Neural cell (in vitro differentiated cells): ENCODE data around the gene TNK2. TPM values are rescaled to one million over a fixed set of nuclear protein-coding genes. Genes with fewer than 3 reads are reported as not detected.

Experiments
- H2AFZ ChIP-seq: fragments of 200-600, 300-800 bp; sonication (generic), shearing (Covaris generic); 2 replicates; pipeline ENCODE4 v1.6.0; 2014; ENCODE audit warnings: low read depth, mild to moderate bottlenecking, antibody characterized with exemption, low read length, moderate library complexity
- H3F3A ChIP-seq: fragments of 200-600 bp; shearing (Covaris generic); 2 replicates; pipeline ENCODE4 v1.6.1; 2016; ENCODE audit warnings: mild to moderate bottlenecking, moderate library complexity, mixed read lengths, antibody characterized with exemption, low read length; ENCODE audit not compliant: insufficient read depth, poor library complexity, severe bottlenecking
- H3K27ac ChIP-seq: fragments of 200-600, 300-800 bp; sonication (generic), shearing (Covaris generic); 2 replicates; pipeline ENCODE4 v1.5.1; 2014; ENCODE audit warnings: mild to moderate bottlenecking, low read length, moderate library complexity
- H3K27me3 ChIP-seq: fragments of 300-800, 200-600 bp; sonication (generic), shearing (Covaris generic); 2 replicates; pipeline ENCODE4 v1.6.0; 2014; ENCODE audit warnings: mild to moderate bottlenecking, low read depth, low read length, moderate library complexity; ENCODE audit not compliant: insufficient read depth
- H3K36me3 ChIP-seq: fragments of 300-800, 200-600 bp; sonication (generic), shearing (Covaris generic); 2 replicates; pipeline ENCODE4 v1.5.1; 2014; ENCODE audit warnings: mild to moderate bottlenecking, antibody characterized with exemption, low read length, moderate library complexity; ENCODE audit not compliant: insufficient read depth
- H3K4me2 ChIP-seq: fragments of 300-800, 200-600 bp; sonication (generic), shearing (Covaris generic); 2 replicates; pipeline ENCODE4 v1.6.0; 2014; ENCODE audit warnings: mild to moderate bottlenecking, low read length
- H3K4me3 ChIP-seq: fragments of 300-800, 200-600 bp; sonication (generic), shearing (Covaris generic); 2 replicates; pipeline ENCODE4 v1.5.1; 2014; ENCODE audit warnings: mild to moderate bottlenecking, low read length, moderate library complexity
- H3K79me2 ChIP-seq: fragments of 200-600 bp; shearing (Covaris generic); replicated peaks from 2 replicates; pipeline ENCODE4 v1.6.0; 2014; ENCODE audit warnings: mild to moderate bottlenecking, low read length, moderate library complexity; ENCODE audit not compliant: insufficient read depth
- H3K9ac ChIP-seq: fragments of 300-800, 200-600 bp; sonication (generic), shearing (Covaris generic); 2 replicates; pipeline ENCODE4 v1.6.1; 2016; ENCODE audit warnings: mild to moderate bottlenecking, low read length, mixed read lengths
- H3K9me2 ChIP-seq: fragments of 200-600 bp; shearing (Covaris generic); 2 replicates; pipeline ENCODE4 v1.6.1; 2016; ENCODE audit warnings: mild to moderate bottlenecking, low read length, mixed read lengths; ENCODE audit not compliant: insufficient read depth
- H3K9me3 ChIP-seq: fragments of 200-600, 300-800 bp; sonication (generic), shearing (Covaris generic); 2 replicates; pipeline ENCODE4 v1.6.1; 2016; ENCODE audit warnings: mild to moderate bottlenecking, mixed run types, low read length, moderate library complexity, mixed read lengths
- H4K20me1 ChIP-seq: fragments of 200-600 bp; shearing (Covaris generic); 2 replicates; pipeline ENCODE4 v1.6.1; 2016; ENCODE audit warnings: mild to moderate bottlenecking, mixed run types; ENCODE audit not compliant: insufficient read depth
- CTCF ChIP-seq: fragments of 450-650 bp; IDR thresholded peaks from 2 replicates; pipeline ENCODE4 v1.5.1; 2014; ENCODE audit warnings: antibody characterized with exemption, mild to moderate bottlenecking, moderate library complexity; ENCODE audit not compliant: poor library complexity, severe bottlenecking
- EP300 ChIP-seq: fragments of 450-650 bp; conservative IDR thresholded peaks from 2 replicates; pipeline ENCODE4 v1.6.1; 2014; ENCODE audit warnings: antibody characterized with exemption, mild to moderate bottlenecking, moderate library complexity; ENCODE audit not compliant: poor library complexity, severe bottlenecking
- EZH2 ChIP-seq: fragments of 200-600, 300-800 bp; shearing (Covaris generic), sonication (generic); IDR thresholded peaks from 2 replicates; pipeline ENCODE4 v1.6.1; 2014; ENCODE audit warnings: antibody characterized with exemption, low read length, borderline replicate concordance, mild to moderate bottlenecking; ENCODE audit not compliant: insufficient read depth, poor library complexity, severe bottlenecking
- MXI1 ChIP-seq: fragments of 450-650 bp; conservative IDR thresholded peaks from 2 replicates; pipeline ENCODE4 v1.6.1; 2014; ENCODE audit warnings: antibody characterized with exemption, mild to moderate bottlenecking; ENCODE audit not compliant: poor library complexity, severe bottlenecking
- POLR2AphosphoS5 ChIP-seq: IDR thresholded peaks from 2 replicates; pipeline ENCODE4 v1.6.1; 2012
- RAD21 ChIP-seq: fragments of 450-650 bp; conservative IDR thresholded peaks from 2 replicates; pipeline ENCODE4 v1.6.1; 2014; ENCODE audit warnings: antibody characterized with exemption, mild to moderate bottlenecking, moderate library complexity
- REST ChIP-seq: IDR thresholded peaks from 2 replicates; pipeline ENCODE4 v1.6.1; 2012; ENCODE audit warnings: borderline replicate concordance
- SMC3 ChIP-seq: fragments of 450-650 bp; conservative IDR thresholded peaks from 2 replicates; pipeline ENCODE4 v1.6.1; 2014; ENCODE audit warnings: antibody characterized with exemption, mild to moderate bottlenecking, moderate library complexity; ENCODE audit not compliant: poor library complexity
- TAF1 ChIP-seq: IDR thresholded peaks from 2 replicates; pipeline ENCODE4 v1.6.1; 2012; ENCODE audit warnings: low read depth
- polyA plus RNA-seq: library from polyadenylated mRNA; depleted of rRNA; stranded (reverse); fragments of >200 nt; gene quantifications from 2 replicates; pipeline ENCODE4 v1.2.3, GENCODE V29; 2014

The TNK2 gene
- polyA plus RNA-seq, 1 donor from 2014 or later = 16.3 TPM

GRCh38 chr3:195883160-195883559, 25.2 kb downstream of the TNK2 start:
- no peak overlapping the region for H3K4me2 ChIP-seq
- H3K9me2 ChIP-seq = no peaks in the 10 kb centered on the region
- H3K79me2 ChIP-seq = no peaks in the 10 kb centered on the region
- no peak overlapping the region for H2AFZ ChIP-seq
- H3F3A ChIP-seq = no peaks in the 10 kb centered on the region
- H3K9me3 ChIP-seq = no peaks in the 10 kb centered on the region
- TF ChIP-seq RAD21 = no peak
- no peak for TF ChIP-seq CTCF
- no peak for TF ChIP-seq POLR2AphosphoS5
- no peak for TF ChIP-seq SMC3
- H3K27me3 ChIP-seq = no peaks in the 10 kb centered on the region
- no peak overlapping the region for H3K9ac ChIP-seq
- no peaks in the 10 kb centered on the region for H3K36me3 ChIP-seq
- no peaks in the 10 kb centered on the region for H4K20me1 ChIP-seq
- H3K4me3 ChIP-seq = no peak overlapping the region
- no peak overlapping the region for H3K27ac ChIP-seq

- no peak overlapping the region for H3K27ac ChIP-seq
- TF ChIP-seq EZH2 (no peak), MXI1 (no peak), REST (no peak), CTCF (no peak), SMC3 (no peak), EP300 (no peak), POLR2AphosphoS5 (no peak), TAF1 (no peak), RAD21 (no peak)
- no peaks in the 10 kb centered on the region for H3K79me2 ChIP-seq
- H3K9me2 ChIP-seq = no peaks in the 10 kb centered on the region
- no peak overlapping the region for H3K4me2 ChIP-seq
- H3F3A ChIP-seq = no peaks in the 10 kb centered on the region
- H3K36me3 ChIP-seq = no peaks in the 10 kb centered on the region
- no peaks in the 10 kb centered on the region for H3K27me3 ChIP-seq
- H4K20me1 ChIP-seq = no peaks in the 10 kb centered on the region
- no peak overlapping the region for H3K4me3 ChIP-seq
- no peak overlapping the region for H2AFZ ChIP-seq
- no peaks in the 10 kb centered on the region for H3K9me3 ChIP-seq
- no peak overlapping the region for H3K9ac ChIP-seq
These were observed 26.3 kb downstream of the TNK2 start for GRCh38 chr3:195882002-195882441.
